Fibroblast of villous mesenchyme (primary cell): ENCODE measurements around the gene ENTPD2. TPM values are rescaled to one million over a fixed set of nuclear protein-coding genes. Genes with fewer than 3 reads are reported as not detected.
A peak's percentile ranks its signal among the peaks of the same experiment; 100 is the strongest.

ENCODE experiments used
- DNase-seq: peaks from one replicate; pipeline ENCODE4 v3.0.0-alpha.2; 2010; ENCODE audit warnings: low read depth
- H3K4me3 ChIP-seq: 2 replicates; pipeline ENCODE4 v1.5.1; 2011; ENCODE audit warnings: low read depth, mild to moderate bottlenecking, low read length
- total RNA-seq: library from RNA; depleted of rRNA; stranded (reverse); fragments of >200 nt; gene quantifications from 2 replicates; pipeline ENCODE4 v1.2.3, GENCODE V29; 2012
- TF ChIP-seq, protein P1 (sequence below): IDR thresholded peaks from 2 replicates; pipeline ENCODE4 v1.5.1; 2012; ENCODE audit warnings: low read depth, mild to moderate bottlenecking, low read length; ENCODE audit not compliant: insufficient read depth

The ENTPD2 gene
- total RNA-seq, 1 donor: not detected

DNA sequence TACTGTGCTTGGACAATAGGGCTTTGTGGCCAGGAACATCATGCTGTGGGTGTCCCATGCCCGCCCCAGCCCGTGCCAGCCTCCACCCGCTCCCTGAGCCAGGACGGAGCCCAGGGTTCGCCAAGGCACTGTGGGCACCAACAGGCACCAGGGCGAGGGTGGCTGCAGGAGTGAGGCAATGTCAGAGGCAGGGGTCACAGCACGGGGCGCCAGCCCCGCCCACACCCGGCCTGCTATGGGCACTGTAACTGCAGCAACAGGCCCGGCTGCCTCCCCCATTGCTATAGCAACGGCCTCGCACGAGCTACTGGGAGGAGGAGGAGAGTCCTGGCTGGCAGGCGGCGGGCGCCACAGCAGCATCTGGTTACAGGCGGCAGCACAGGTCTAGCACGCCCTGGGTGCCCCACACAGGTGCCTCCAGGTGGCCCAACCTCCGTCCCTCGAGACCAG is 28.3 kb downstream of the ENTPD2 start:
- TF ChIP-seq, protein P1, sequence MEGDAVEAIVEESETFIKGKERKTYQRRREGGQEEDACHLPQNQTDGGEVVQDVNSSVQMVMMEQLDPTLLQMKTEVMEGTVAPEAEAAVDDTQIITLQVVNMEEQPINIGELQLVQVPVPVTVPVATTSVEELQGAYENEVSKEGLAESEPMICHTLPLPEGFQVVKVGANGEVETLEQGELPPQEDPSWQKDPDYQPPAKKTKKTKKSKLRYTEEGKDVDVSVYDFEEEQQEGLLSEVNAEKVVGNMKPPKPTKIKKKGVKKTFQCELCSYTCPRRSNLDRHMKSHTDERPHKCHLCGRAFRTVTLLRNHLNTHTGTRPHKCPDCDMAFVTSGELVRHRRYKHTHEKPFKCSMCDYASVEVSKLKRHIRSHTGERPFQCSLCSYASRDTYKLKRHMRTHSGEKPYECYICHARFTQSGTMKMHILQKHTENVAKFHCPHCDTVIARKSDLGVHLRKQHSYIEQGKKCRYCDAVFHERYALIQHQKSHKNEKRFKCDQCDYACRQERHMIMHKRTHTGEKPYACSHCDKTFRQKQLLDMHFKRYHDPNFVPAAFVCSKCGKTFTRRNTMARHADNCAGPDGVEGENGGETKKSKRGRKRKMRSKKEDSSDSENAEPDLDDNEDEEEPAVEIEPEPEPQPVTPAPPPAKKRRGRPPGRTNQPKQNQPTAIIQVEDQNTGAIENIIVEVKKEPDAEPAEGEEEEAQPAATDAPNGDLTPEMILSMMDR: no peak
- no peak overlapping the region for H3K4me3 ChIP-seq
- DNase-seq: no peak

DNA sequence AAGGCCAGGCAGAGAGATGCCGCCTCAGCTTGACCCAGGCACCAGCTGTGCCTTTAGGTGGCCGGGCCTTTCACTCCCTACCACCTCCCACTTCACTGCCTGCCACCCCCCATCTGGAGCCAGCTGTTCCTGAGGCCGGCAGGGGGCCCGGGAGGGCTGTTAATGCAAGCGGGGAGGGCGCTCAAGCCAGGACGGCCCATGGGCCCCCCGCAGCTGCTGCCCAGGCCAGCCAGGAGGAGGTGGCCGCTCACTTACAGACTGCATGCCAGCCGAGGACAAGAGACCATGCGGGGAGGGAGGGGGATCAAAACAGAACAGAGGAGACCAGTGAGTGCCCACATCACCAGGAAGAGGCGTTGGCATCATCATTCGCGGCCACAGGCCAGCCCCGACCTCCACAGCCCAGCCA is 30.3 kb downstream of the ENTPD2 start:
- TF ChIP-seq, protein P1: no peak
- no peak for DNase-seq
- H3K4me3 ChIP-seq: no peak overlapping the region

DNA sequence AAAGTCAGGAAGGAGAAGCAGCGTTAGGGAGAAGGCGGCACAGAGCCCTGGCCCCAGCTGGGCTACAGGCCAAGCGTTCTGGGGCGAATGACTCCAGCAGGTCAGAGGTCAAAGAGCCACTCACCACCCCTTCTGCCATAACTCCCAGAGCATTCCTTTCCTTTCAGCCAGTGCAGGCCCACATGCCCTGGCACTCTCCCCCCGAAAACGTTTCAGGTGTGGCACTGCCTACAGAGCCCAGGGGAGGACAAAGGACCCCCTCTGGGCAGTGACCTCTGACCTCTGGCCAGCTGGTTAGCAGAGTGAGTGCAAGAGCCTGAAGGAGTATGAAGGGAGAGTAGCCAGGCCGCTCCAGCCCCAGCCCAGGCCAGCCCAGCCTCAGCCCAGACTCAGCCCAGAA is 30.7 kb downstream of the ENTPD2 start:
- TF ChIP-seq, protein P1: no peak
- peak; percentile 27 for DNase-seq

DNA sequence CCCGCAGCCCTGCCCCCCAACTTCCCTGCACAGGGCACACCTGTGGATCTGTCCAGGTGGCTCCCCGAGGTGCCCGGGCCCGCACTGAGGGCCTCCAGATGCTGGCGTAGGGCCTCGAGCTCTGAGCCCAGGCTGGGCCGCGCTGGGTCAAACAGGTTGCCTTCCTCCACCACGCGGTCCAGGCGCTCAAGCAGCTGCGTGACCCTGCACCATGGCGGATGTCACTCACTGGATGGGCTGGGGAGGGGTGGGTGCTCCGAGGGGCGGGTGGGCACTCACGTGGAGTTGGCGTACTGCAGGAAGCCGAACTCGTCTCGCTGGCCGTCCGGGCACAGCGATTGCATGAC is 31.2 kb downstream of the ENTPD2 start:
- TF ChIP-seq, protein P1: no peak
- no peak overlapping the region for H3K4me3 ChIP-seq
- no peak for DNase-seq

More for the DNA sequence above, 30.7 kb downstream of the ENTPD2 start:
- no peak overlapping the region for H3K4me3 ChIP-seq

DNA sequence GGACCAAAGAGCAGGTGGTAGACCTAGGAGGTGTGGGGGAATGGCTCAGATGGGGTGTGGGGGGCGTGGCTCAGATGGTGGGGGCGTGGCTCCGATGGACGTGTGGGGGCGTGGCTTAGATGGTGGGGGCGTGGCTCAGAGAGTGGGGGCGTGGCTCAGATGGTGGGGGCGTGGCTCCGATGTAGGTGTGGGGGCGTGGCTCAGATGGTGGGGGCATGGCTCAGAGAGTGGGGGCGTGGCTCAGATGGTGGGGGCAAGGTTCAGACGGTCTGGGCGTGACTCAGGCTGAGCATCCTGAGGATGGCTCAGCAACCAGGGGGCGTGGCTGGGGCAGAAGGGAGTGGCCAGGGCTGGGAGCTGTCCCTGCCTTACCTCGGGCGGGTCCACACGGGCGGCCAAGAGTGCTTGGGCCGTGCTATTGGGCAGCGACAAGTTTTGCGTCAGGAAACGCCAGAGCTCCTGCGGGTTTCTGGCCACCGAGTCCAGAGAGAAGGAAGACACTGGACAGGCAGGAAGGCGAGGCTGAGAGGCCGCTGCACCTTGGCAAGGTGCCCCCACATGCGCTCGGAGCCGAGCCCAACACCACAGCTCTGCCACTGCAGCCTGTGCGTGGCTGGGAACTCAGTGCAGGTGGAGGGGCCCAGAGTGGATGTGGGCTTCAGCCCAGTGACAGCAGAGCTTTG is 31.7 kb downstream of the ENTPD2 start:
- no peak overlapping the region for H3K4me3 ChIP-seq
- TF ChIP-seq, protein P1: no peak
- DNase-seq: peak; percentile 57

DNA sequence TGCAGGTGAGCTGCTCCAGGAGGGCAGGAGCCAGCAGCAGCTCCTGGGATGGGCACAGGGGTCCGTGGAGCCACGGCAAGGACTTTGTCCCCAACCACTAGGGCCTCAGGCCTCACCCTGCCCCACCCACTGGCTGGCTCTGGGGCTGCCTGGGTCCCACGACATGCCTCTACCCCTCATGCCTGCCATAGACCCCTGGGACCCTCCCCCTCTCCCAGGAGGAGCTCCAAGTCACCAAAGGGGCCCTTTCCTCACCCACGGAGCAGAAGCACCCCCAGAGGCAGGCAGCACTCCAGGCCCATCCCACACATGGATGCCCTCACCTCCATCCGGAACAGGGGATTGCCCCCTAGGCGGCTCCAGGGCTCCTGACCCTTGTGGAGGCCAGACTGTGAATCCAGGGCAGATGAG is 32.3 kb downstream of the ENTPD2 start:
- TF ChIP-seq, protein P1: no peak
- H3K4me3 ChIP-seq: no peak overlapping the region
- no peak for DNase-seq
